Ascending aorta (tissue), 2 donors: Measurements from ENCODE around the gene CBARP. TPM values are rescaled to one million over a fixed set of nuclear protein-coding genes. Genes with fewer than 3 reads are reported as not detected.
A peak's percentile ranks its signal among the peaks of the same experiment; 100 is the strongest.

Experiments used
- DNase-seq, 2 donors: peaks; one replicate each; pipeline ENCODE4 v3.0.0-alpha.2; 2019; ENCODE audit warnings: low spot score in 2 of 2
- H3K27ac ChIP-seq, 2 donors: fragments of 200-600 bp; sonication (generic); one replicate each; pipeline ENCODE4 v1.5.1; 2016 to 2017; ENCODE audit warnings: mild to moderate bottlenecking in 1 of 2
- H3K27me3 ChIP-seq: fragments of 200-600 bp; sonication (generic); one replicate; pipeline ENCODE4 v1.5.1; 2017
- H3K36me3 ChIP-seq, 2 donors: fragments of 200-600 bp; sonication (generic); one replicate each; pipeline ENCODE4 v1.5.1; 2016
- H3K4me1 ChIP-seq, 2 donors: fragments of 200-600 bp; sonication (generic); one replicate each; pipeline ENCODE4 v1.5.1; 2016 to 2017; ENCODE audit warnings: mild to moderate bottlenecking in 1 of 2
- H3K4me3 ChIP-seq, 2 donors: fragments of 200-600 bp; sonication (generic); one replicate each; pipeline ENCODE4 v1.5.1; 2016 to 2017; ENCODE audit warnings: mild to moderate bottlenecking in 1 of 2
- H3K9me3 ChIP-seq, 2 donors: fragments of 200-600 bp; sonication (generic); one replicate each; pipeline ENCODE4 v1.5.1; 2016
- intact Hi-C: fragments of 100-400 bp; cut with DNase I; formaldehyde crosslinking; loops from one replicate; pipeline ENCODE4 v1.15.1; 2023
- total RNA-seq: library from RNA; depleted of rRNA; stranded (reverse); fragments of >200 nt; gene quantifications from one replicate; pipeline ENCODE4 v1.1.0, GENCODE V29; 2016
- TF ChIP-seq, protein P1 (sequence below), 3 experiments: fragments of 200-600 bp in 2 of 3; fragments of 450-650 bp in 1 of 3; sonication (generic) in 2 of 3; IDR thresholded peaks; one replicate each; pipeline ENCODE4 v1.5.1; 2016 to 2019; ENCODE audit warnings: antibody characterized with exemption in 3 of 3, mild to moderate bottlenecking in 1 of 3, moderate library complexity in 1 of 3

The CBARP gene
- total RNA-seq, 1 donor from 2014 or later: 1.9 TPM

DNA sequence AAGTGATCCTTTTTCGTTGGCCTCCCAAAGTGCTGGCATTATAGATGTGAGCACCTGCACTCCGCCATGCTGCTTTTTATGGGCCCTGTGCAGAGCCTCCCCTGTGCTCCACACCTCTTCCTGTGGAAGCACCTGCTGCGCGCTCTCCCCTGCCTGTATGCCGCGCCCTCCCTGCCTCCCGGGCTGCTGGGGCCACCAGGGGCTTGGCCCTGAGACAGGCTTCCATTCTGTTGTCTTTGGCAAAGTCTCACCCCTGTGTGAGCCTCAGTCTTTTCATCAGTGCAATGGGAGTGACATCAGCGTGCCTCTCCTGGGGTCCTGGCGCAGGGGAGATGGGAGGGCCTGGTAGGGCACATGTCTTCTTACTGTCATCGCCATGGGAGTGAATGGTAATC, 38.8 kb upstream of the CBARP start:
- peaks cover 39 to 50% of the 10 kb centered on the region in 2 donors for H3K36me3 ChIP-seq
- H3K27me3 ChIP-seq: no peaks in the 10 kb centered on the region
- TF ChIP-seq, protein P1, sequence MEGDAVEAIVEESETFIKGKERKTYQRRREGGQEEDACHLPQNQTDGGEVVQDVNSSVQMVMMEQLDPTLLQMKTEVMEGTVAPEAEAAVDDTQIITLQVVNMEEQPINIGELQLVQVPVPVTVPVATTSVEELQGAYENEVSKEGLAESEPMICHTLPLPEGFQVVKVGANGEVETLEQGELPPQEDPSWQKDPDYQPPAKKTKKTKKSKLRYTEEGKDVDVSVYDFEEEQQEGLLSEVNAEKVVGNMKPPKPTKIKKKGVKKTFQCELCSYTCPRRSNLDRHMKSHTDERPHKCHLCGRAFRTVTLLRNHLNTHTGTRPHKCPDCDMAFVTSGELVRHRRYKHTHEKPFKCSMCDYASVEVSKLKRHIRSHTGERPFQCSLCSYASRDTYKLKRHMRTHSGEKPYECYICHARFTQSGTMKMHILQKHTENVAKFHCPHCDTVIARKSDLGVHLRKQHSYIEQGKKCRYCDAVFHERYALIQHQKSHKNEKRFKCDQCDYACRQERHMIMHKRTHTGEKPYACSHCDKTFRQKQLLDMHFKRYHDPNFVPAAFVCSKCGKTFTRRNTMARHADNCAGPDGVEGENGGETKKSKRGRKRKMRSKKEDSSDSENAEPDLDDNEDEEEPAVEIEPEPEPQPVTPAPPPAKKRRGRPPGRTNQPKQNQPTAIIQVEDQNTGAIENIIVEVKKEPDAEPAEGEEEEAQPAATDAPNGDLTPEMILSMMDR (IDR thresholded peaks at IDR 0.05): no peak
- H3K27ac ChIP-seq: peak overlapping the region; percentile 94 to 99
- H3K4me3 ChIP-seq: peak overlapping the region; percentile 79 to 86
- no peaks in the 10 kb centered on the region for H3K9me3 ChIP-seq
- DNase-seq: no peak
- H3K4me1 ChIP-seq: peaks cover 20 to 39% of the 10 kb centered on the region in 2 donors
- intact Hi-C loops: loop anchor here (1.0 to 5.0 kb wide), 2 partner anchors 78 to 216 kb away; partner anchors contain the start of genes PCSK4 and REEP6

DNA sequence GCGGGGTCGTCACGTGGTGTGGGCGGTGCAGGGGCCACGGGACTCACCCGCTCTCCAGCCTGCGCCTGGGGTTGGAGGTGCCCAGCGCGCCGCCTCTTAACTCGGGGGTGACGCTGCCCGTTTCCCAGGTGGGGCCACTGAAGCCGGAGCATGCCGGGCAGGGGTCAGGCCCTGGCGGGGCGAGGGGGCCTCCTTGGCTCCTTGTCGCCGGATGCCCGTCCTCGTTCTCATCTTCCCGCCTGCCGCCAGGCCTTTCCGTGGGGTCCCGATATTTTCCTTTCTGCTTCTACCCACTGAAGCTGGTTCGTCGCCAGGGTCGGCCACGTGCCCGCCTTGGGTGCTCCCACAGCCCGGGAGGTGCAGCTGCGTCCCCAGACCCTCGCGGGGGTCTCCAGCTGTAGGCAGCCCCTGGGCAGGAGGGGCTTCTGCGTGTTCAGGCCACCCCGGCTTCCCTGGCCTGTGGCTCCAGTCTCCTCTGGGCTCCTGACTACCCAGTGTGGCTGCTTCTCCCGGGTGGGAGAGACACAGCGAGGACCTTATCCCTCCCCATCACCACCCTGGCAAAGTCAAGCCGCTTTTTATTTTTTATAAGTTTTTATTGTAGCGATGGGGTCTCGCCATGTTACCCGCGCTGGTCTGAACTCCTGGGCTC, 38.3 kb upstream of the CBARP start:
- intact Hi-C loops: loop anchor here (1.0 to 5.0 kb wide), 2 partner anchors 78 to 216 kb away; partner anchors contain the start of genes PCSK4 and REEP6
- H3K36me3 ChIP-seq: peaks cover 44 to 56% of the 10 kb centered on the region in 2 donors
- no peaks in the 10 kb centered on the region for H3K27me3 ChIP-seq
- peaks cover 25 to 44% of the 10 kb centered on the region in 2 donors for H3K4me1 ChIP-seq
- no peaks in the 10 kb centered on the region for H3K9me3 ChIP-seq
- DNase-seq: no peak
- H3K4me3 ChIP-seq: peak overlapping the region; percentile 79 to 86
- H3K27ac ChIP-seq: peak overlapping the region; percentile 94 to 99
- TF ChIP-seq, protein P1 (IDR thresholded peaks at IDR 0.05): no peak

DNA sequence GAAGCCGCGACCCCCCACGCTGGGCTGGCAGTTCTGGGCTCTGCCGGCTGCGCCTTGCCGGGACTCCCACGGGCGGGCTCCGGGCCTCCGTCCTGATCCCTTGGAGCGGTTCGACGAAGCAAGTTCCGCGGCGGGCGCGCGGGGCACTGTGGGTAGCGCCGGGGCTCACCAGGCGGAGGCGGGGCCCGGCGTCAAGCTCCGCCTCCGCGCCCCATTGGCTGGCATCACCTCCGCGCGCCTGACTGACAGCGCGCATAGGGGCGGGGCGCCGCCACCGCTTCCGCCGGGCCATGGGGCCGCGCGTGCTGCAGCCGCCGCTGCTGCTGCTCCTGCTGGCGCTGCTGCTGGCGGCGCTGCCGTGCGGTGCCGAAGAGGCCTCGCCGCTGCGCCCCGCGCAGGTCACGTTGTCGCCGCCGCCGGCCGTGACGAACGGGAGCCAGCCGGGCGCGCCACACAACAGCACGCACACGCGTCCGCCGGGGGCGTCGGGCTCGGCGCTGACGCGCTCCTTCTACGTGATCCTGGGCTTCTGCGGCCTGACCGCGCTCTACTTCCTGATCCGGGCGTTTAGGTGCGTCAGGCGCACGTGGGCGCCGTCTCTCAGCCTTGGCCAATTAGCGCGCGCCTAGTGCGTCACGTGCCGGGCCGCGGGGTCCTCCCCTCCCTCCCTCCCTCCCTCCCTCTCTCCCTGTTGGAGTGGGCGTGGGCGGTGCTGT, 37.6 kb upstream of the CBARP start, which contains the start of gene FAM174C:
FAM174C (plus strand) TSS at position 271 of the 716 bp plus-strand sequence; CDS start at position 291, 20 bp downstream.
- peaks cover 32 to 51% of the 10 kb centered on the region in 2 donors for H3K4me1 ChIP-seq
- peak within 1 kb of the TSS; percentile 94 to 99 for H3K27ac ChIP-seq
- peak within 1 kb of the TSS; percentile 79 to 86 for H3K4me3 ChIP-seq
- H3K9me3 ChIP-seq: no peaks in the 10 kb centered on the region
- TF ChIP-seq, protein P1 (IDR thresholded peaks at IDR 0.05): no peak
- peaks cover 49 to 59% of the 10 kb centered on the region in 2 donors for H3K36me3 ChIP-seq
- intact Hi-C loops: loop anchor here (5.0 kb wide), 1 partner anchor 217 kb away; the partner anchor contains the start of genes PCSK4 and REEP6
- no peaks in the 10 kb centered on the region for H3K27me3 ChIP-seq
- peak; percentile 75 to 96 for DNase-seq

DNA sequence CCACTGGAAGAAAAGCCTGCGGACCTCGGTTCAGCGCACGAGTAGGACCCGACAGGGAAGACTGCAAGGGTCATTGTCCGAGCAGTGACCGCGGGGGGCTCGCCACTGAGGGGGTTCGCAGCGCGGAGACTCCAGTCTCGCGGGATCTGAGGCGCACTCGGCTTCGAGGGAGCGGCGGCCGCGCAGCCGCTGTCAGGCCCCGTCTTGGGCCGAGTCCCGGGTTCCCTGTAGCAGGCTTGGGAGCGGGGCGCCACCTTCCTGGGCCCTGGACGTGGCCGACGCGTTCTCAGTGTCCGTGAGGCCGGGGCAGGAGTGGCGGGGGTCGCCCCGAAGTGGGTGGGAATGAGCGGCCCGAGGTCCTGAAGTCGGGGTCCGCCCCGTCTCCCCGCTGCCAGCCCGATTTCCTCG, 37.1 kb upstream of the CBARP start:
- intact Hi-C loops: loop anchor here (5.0 kb wide), 1 partner anchor 217 kb away; the partner anchor contains the start of genes PCSK4 and REEP6
- Histone ChIP-seq H3K9me3 (no peaks in the 10 kb centered on the region), H3K4me1 (peaks cover 33 to 55% of the 10 kb centered on the region in 2 donors), H3K36me3 (peaks cover 49 to 59% of the 10 kb centered on the region in 2 donors), H3K4me3 (peak overlapping the region; percentile 79 to 86), H3K27me3 (no peaks in the 10 kb centered on the region), H3K27ac (peak overlapping the region; percentile 94 to 99)
- TF ChIP-seq, protein P1 (IDR thresholded peaks at IDR 0.05): no peak
- no peak for DNase-seq

DNA sequence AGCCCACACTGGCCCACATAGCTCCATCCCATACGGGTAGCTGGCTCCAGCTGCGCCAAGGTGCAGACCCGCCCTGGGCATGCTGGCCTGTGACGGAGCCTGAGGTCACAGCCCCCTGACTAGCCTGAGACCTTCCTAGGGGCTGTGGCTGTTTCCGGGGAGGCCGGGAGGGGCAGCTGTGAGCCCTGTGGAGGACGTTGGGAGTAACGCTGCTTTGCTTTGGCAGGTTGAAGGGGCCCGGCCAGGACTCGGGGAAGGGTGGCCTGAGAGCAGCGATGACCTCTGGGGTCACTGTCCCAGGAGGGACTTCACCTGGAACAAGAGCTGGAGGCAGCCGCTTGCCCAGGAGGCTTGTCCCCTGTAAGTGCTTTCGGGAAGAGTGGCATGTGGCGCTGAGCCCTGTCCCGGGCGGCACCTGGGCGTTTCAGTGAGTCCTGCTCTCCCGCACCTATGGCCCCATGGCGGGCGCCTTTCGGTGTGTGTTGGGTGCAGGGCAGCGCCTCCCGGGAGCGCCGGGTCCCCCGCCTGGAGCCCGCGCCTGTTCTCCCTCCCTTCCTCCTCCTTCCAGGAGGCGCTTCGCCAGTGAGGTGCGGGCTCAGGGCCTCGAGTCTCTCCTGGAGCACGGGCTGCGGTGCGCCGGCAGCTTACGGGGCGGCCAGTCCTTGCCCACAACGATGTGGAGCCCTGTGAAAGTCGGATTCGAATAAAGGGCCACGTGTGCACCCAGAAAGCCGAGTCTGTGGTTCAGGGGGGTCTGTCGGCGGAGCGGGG, 36.5 kb upstream of the CBARP start:
- Histone ChIP-seq H3K4me1 (peaks cover 33 to 55% of the 10 kb centered on the region in 2 donors), H3K9me3 (no peaks in the 10 kb centered on the region), H3K36me3 (peaks cover 49 to 57% of the 10 kb centered on the region in 2 donors), H3K4me3 (peak overlapping the region; percentile 79 to 86), H3K27ac (peak overlapping the region; percentile 94 to 99), H3K27me3 (no peaks in the 10 kb centered on the region)
- intact Hi-C loops: no loop called here
- TF ChIP-seq, protein P1 (IDR thresholded peaks at IDR 0.05): no peak
- no peak for DNase-seq
